ENCODE measurements around the gene ATAD3A. TPM values are rescaled to one million over a fixed set of nuclear protein-coding genes. Genes with fewer than 3 reads are reported as not detected.
"Not testable (repeated sequence)": the region's sequence is repeated elsewhere in the genome, so short reads cannot be mapped to it uniquely, and the experiment has no call there.

ATAD3A gene
- total RNA-seq, 2 experiments from 2014 or later: 31.9 to 32.3 TPM

DNA sequence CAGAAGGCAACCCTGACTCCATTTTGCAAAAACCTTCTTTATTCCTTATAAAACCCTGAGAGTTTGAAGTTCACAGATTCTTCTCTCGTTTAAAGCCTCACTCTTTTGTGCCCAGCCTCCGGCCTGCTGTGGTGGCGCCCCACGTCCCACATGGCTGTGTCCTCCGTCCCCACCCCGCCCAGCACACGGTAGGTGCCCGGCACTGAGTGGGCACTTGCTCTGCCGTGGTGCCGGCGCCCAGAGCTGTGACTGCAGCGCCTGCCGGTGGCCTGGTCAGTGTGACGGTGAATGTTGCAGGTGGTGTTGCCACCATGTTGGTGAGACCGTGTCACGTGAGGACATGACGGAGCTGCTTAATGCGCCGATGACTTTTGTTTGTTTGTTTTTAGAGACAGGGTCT lies 9.4 kb downstream of the ATAD3A start:
- no peak overlapping the region for H3K27ac Mint-ChIP-seq
- POLR2A ChIA-PET: no interaction called here
- no peak for DNase-seq
- peaks cover 10% of the 10 kb centered on the region for H3K36me3 Mint-ChIP-seq (ENCODE audit: low read depth)
- no peak overlapping the region for H3K4me3 Mint-ChIP-seq
- H3K4me1 Mint-ChIP-seq: no peaks in the 10 kb centered on the region
- no peaks in the 10 kb centered on the region for H3K9me3 Mint-ChIP-seq
- CTCF ChIA-PET: no interaction called here
- H3K27me3 Mint-ChIP-seq: no peaks in the 10 kb centered on the region

DNA sequence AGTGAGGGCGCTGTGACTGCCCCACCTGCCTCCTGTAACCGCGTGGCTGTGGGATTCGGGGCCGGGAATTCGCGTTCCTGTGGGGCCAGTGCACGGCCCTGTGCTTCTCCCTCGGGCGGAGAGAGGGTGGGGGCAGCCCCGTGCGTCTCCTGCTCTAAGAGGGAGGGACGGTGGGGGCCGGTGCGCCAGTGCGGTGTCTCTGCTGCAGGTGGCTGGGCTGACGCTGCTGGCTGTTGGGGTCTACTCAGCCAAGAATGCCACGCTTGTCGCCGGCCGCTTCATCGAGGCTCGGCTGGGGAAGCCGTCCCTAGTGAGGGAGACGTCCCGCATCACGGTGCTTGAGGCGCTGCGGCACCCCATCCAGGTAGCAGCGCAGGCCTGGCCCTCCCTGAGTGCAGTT lies 10.6 kb downstream of the ATAD3A start:
- H3K27ac Mint-ChIP-seq, DNase-seq, H3K27me3 Mint-ChIP-seq, H3K4me1 Mint-ChIP-seq, POLR2A ChIA-PET, CTCF ChIA-PET, H3K9me3 Mint-ChIP-seq, H3K4me3 Mint-ChIP-seq: not testable (repeated sequence)
- H3K36me3 Mint-ChIP-seq (ENCODE audit: low read depth): peaks cover 13% of the 10 kb centered on the region

DNA sequence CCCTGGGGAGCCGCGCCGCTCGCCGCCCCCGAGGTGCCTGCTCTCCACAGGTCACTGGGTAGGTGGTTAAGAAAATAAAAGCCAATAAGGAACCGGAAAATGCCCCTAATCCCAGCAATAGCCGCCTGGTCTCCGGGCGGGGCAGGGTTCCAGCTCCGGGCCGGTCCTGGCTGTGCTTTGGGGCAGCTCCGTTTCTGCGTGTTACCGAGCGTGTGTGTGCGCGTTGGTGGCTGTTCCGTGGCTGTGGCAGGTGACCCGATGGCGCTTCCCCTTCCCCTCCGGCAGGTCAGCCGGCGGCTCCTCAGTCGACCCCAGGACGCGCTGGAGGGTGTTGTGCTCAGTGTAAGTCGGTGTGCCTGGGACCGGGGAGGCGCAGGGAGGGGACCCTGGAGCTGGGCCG lies 11.3 kb downstream of the ATAD3A start:
- H3K27ac Mint-ChIP-seq; POLR2A ChIA-PET; DNase-seq; H3K9me3 Mint-ChIP-seq; H3K4me3 Mint-ChIP-seq; H3K4me1 Mint-ChIP-seq; CTCF ChIA-PET; H3K27me3 Mint-ChIP-seq; H3K36me3 Mint-ChIP-seq (ENCODE audit: low read depth): not testable (repeated sequence)

DNA sequence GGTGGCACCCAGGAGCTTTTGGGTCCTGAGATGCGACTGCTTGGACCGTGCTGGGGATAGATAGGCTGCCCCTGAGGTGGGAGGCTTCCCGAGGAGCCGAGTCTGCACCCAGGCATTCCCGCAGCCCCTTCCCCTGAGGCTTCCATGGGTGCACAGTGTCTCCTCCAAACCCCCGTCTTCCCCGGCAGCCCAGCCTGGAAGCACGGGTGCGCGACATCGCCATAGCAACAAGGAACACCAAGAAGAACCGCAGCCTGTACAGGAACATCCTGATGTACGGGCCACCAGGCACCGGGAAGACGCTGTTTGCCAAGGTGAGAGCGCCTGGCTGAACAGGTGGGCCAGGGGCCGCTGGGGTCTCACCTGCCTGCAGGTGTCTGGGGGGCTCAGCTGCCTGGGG lies 11.7 kb downstream of the ATAD3A start:
- CTCF ChIA-PET; H3K27ac Mint-ChIP-seq; H3K27me3 Mint-ChIP-seq; DNase-seq; H3K9me3 Mint-ChIP-seq; H3K36me3 Mint-ChIP-seq (ENCODE audit: low read depth); POLR2A ChIA-PET; H3K4me1 Mint-ChIP-seq; H3K4me3 Mint-ChIP-seq: not testable (repeated sequence)

DNA sequence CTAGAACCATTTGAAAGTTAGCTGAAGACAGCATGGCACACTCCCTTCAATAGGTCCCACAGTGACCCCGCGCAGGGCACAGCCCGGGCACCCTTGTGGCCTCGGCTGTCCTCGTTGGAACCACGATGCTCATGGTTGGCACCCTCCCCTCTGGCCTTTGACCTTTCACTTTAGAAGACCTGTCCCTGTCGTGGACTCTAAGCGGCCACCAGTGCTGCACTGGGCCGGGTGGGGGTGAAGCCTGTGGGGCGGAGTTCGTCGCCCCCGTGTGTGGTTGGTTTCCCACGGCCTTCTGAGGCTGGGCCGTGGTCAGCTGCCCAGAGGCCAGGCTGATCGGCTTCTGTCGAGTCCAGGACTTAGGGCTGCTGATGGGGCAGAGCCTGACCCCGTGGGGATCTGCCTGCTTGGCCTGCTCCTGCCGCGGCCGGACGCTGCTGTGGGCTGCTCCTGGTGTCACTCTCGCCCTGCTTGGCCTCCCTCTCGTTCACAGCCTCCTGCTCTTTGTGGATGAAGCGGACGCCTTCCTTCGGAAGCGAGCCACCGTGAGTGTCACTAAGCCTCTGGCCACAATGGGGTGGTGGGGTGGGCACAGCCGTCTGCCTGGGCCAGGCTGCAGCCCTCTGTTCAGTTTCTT lies 12.9 kb downstream of the ATAD3A start:
- H3K9me3 Mint-ChIP-seq, H3K4me3 Mint-ChIP-seq, H3K4me1 Mint-ChIP-seq, H3K27me3 Mint-ChIP-seq, DNase-seq, POLR2A ChIA-PET, CTCF ChIA-PET: not testable (repeated sequence)
- peak overlapping the region; percentile 31 for H3K27ac Mint-ChIP-seq
- H3K36me3 Mint-ChIP-seq (ENCODE audit: low read depth): peaks cover 12% of the 10 kb centered on the region

DNA sequence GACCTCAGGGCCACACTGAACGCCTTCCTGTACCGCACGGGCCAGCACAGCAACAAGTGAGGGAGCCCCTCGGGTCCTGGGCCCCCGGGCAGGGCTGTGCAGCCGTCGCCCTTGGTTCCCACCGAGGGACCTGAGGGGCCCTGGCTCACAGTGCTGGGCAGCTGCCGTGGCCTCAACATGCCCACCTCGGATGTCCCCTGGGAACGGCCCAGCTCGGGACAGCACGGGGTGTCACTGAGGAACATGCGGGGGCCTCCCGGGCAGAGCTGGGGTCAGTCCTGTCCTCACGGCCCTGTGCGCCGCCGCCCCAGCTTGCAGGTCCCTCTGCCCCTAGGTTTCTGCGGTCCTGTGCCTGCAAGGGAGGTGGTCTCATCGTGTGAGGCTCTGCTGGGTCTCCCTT lies 14.5 kb downstream of the ATAD3A start:
- H3K36me3 Mint-ChIP-seq (ENCODE audit: low read depth): peaks cover 22% of the 10 kb centered on the region
- H3K4me3 Mint-ChIP-seq, H3K9me3 Mint-ChIP-seq, CTCF ChIA-PET, H3K4me1 Mint-ChIP-seq, POLR2A ChIA-PET, H3K27me3 Mint-ChIP-seq, H3K27ac Mint-ChIP-seq, DNase-seq: not testable (repeated sequence)

DNA sequence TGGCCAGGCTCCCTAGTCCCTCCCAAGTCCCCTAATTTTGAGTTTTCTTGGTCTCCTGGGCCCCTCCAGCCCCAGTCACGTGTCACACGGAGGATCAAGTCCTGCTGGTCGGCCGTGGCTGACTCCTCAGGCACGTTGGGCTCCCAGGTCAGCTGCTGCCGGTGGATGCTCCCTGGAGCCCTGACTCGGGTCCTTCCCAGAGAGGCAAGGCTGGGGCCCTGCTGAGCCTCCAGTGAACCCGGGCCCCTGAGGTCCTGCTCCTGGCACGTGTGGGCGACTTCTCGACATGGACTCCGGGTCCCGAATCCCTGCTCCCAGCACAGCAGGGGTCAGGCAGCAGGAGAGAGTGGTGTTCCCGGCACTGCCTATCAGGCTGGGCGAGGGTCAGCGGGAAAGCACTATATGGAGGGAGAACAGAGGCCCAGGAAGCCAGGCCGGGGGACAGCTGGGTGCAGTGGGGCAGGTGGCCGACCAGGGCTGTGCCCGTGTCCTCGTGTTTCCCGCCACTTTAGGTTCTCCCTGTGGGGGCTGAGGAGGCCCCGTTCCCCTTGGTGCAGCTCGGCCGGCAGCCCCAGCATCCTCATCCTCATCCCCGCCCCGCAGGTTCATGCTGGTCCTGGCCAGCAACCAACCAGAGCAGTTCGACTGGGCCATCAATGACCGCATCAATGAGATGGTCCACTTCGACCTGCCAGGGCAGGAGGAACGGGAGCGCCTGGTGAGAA lies 15.3 kb downstream of the ATAD3A start:
- Mint-ChIP-seq H3K36me3 (ENCODE audit: low read depth) (peaks cover 28% of the 10 kb centered on the region), H3K4me1 (no peaks in the 10 kb centered on the region), H3K4me3 (no peak overlapping the region), H3K27me3 (no peaks in the 10 kb centered on the region), H3K9me3 (peaks cover 5% of the 10 kb centered on the region), H3K27ac (no peak overlapping the region)
- DNase-seq: no peak
- ChIA-PET CTCF (no interaction called here), POLR2A (no interaction called here)

DNA sequence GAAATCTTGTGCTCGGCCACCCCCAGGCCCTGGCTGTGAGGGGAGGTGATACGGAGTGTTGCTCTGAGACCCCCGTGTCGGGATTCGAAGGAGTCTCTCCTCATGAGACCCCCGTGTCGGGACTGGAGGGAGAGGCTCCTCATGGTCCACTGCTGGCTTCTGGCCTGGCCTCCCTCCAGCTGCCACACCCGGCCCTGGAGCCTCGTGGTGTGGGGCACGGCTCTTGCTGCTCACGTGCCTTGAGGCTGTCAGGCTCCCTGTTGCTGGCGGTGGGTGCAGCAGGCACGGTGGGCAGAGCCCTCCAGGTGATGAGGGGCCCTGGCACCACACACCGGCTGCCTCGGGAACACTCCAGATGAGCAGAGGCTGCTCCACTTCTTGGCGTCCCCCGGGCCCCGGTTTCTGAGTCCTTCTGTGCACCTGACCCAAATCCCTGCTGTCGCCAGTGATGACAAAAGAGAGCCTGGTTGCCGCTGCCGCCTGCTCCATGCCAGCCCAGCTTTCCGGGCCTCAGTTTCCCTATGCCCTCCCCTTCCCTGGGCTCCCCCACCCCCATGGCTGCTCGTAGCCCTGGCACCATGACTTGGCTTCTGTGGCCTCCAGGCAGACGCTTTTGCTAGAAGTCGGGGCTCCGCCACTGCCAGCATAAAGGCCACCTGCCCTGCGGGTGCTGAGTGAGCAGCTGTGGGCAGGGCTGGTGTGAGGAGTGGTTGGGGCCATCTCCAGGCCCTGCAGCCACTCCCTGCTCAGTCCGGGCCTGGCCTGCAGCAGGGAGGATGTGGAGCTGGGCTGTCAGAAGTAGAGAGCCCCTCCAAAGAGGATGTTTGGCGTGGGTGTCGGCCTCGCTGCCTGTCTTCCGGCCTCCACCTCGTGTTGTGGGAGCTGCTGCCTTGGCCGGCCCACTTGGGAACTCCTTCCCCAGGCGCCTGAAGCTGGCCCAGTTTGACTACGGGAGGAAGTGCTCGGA lies 16.6 kb downstream of the ATAD3A start:
- ChIA-PET POLR2A (no interaction called here), CTCF (interaction anchor here (0.6 to 1.0 kb wide), 2 partner anchors 68 to 1033 kb away, joined by 3 to 4 read pairs; no protein-coding TSS in a partner anchor)
- DNase-seq: no peak
- Mint-ChIP-seq H3K4me3 (no peak overlapping the region), H3K4me1 (no peaks in the 10 kb centered on the region), H3K9me3 (peaks cover 5% of the 10 kb centered on the region), H3K27ac (no peak overlapping the region), H3K27me3 (no peaks in the 10 kb centered on the region), H3K36me3 (ENCODE audit: low read depth) (peaks cover 28% of the 10 kb centered on the region)

DNA sequence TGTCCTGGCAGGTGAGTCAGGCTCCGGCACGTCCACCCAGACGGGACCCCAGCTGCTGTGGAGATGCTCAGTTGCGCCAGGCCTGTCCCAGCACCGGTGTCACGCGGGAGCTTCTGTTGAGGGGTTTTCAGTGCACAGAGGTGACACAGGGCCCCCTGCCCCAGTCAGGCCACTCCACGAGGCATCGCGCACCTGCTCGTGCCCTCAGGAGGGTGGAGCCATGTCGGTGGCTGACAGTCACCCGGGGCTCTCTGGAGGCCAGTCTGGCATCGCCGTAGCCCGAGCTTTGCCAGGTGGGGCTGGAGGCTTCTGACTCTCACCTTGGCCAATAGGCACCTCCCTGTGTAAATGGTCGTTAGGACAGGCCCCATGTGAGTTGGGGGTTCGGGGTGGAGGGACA lies 17.4 kb downstream of the ATAD3A start:
- H3K27ac Mint-ChIP-seq: no peak overlapping the region

DNA sequence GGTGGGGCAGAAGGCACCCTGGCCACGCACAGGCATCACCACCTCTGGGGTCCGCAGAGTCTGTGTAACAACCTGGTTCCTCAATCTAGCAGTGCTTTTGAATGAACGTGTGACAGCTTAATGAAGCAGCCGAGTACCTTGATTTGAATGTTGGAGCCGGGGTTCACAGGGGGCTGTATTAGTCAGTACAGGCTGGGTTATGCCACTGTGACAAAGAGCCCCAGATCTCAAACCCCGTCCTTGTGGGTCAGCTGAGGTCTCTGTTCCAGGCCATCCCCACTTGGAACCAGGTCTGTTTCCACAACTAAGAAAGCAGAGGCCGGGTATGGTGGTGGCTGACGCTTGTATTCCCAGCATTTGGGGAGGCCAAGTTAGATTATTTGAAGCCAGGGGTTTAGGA lies 18.0 kb downstream of the ATAD3A start:
- POLR2A ChIA-PET: no interaction called here
- no peaks in the 10 kb centered on the region for H3K27me3 Mint-ChIP-seq
- no peak for DNase-seq
- CTCF ChIA-PET: interaction anchor here (0.6 to 1.0 kb wide), 2 partner anchors 67 to 79 kb away, joined by 3 to 4 read pairs; no protein-coding TSS in a partner anchor
- H3K4me3 Mint-ChIP-seq: no peak overlapping the region
- no peaks in the 10 kb centered on the region for H3K4me1 Mint-ChIP-seq
- peaks cover 5% of the 10 kb centered on the region for H3K9me3 Mint-ChIP-seq
- no peak overlapping the region for H3K27ac Mint-ChIP-seq
- H3K36me3 Mint-ChIP-seq (ENCODE audit: low read depth): peaks cover 28% of the 10 kb centered on the region

More for the DNA sequence above, 17.4 kb downstream of the ATAD3A start:
- no peak for DNase-seq
- H3K4me3 Mint-ChIP-seq: no peak overlapping the region
- H3K9me3 Mint-ChIP-seq: peaks cover 5% of the 10 kb centered on the region
- POLR2A ChIA-PET: no interaction called here
- no peaks in the 10 kb centered on the region for H3K27me3 Mint-ChIP-seq
- CTCF ChIA-PET: interaction anchor here (1.0 kb wide), 1 partner anchor 68 kb away, joined by 3 read pairs; no protein-coding TSS in a partner anchor
- peaks cover 28% of the 10 kb centered on the region for H3K36me3 Mint-ChIP-seq (ENCODE audit: low read depth)
- no peaks in the 10 kb centered on the region for H3K4me1 Mint-ChIP-seq

DNA sequence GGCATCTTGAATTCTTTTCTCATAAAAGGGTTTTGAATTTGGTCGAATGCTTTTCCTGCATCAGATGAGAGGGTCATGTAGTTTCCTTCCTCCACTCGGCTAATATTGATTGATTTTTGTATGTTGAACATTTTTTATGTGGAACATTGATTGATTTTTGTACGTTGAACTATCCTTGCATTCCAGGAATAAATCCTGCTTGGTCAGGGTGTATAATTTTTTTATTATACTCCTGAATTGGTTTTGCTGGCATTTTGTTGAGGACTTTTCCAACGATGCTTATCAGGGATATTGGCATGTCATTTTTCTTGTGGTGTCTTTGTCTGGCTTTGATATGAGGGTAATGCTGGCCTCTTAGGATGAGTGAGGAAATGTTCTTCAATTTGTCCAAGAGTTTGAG lies 20.0 kb downstream of the ATAD3A start:
- Mint-ChIP-seq H3K27me3 (no peaks in the 10 kb centered on the region), H3K27ac (no peak overlapping the region), H3K36me3 (ENCODE audit: low read depth) (peaks cover 28% of the 10 kb centered on the region), H3K9me3 (peaks cover 5% of the 10 kb centered on the region), H3K4me1 (no peaks in the 10 kb centered on the region), H3K4me3 (no peak overlapping the region)
- no peak for DNase-seq
- ChIA-PET POLR2A (no interaction called here), CTCF (interaction anchor here (0.6 kb wide), 1 partner anchor 98 kb away, joined by 3 read pairs; no protein-coding TSS in a partner anchor)

DNA sequence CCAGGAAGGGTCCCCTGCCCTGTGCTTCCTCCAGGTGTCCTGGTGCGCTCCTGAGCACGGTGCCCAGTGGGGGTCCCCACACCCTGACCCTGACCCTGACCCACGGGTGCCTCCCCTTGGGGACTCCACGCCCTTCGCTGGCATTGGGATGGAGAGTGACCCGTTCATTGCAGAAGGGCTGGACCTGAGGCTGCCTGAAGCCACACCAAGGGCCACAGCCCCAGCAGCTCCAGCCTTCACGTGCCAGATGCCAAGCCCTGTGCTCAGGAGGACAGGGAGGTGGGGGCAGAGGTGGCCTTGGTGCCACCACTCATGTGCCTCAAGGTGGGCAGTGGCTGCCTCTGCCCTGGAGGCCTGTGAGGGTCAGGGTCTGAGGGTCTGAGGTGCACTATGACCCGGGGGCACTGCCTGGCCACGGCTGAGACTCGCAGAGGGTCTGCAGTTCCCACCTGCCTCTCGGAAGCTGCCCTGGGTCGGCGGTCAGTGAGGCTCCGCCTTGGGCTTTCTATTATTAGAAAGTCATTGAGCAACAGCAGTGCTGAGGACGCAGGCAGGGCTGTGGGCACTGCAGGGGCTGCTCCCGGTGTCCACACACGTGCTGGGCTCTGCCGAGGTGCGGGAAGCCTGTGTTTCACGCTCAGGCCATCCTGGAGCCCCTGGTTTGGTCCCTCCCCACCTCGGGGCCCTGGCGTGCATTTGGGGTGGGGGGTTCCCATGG lies 21.4 kb downstream of the ATAD3A start:
- H3K27me3 Mint-ChIP-seq, H3K27ac Mint-ChIP-seq, H3K4me3 Mint-ChIP-seq, H3K9me3 Mint-ChIP-seq, DNase-seq, H3K4me1 Mint-ChIP-seq, POLR2A ChIA-PET, CTCF ChIA-PET: not testable (repeated sequence)
- peaks cover 22% of the 10 kb centered on the region for H3K36me3 Mint-ChIP-seq (ENCODE audit: low read depth)

DNA sequence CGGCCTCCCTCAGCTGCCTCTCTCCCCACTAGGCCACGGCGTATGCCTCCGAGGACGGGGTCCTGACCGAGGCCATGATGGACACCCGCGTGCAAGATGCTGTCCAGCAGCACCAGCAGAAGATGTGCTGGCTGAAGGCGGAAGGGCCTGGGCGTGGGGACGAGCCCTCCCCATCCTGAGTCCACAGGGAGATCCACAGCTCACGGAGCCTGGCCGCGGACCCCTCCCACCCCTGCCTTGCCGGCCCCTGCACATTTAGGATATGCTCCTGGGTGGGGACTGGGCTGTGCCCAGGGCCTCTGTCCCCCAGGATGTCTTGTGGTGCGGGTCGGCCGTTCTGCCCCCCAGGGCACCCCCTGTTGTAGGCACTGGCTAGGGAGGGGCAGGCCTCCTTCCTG lies 21.9 kb downstream of the ATAD3A start:
- H3K36me3 Mint-ChIP-seq (ENCODE audit: low read depth): peaks cover 21% of the 10 kb centered on the region
- H3K27me3 Mint-ChIP-seq, H3K4me1 Mint-ChIP-seq, H3K4me3 Mint-ChIP-seq, H3K9me3 Mint-ChIP-seq, POLR2A ChIA-PET, DNase-seq, CTCF ChIA-PET, H3K27ac Mint-ChIP-seq: not testable (repeated sequence)
